Measurements from ENCODE around the gene FOXE1. TPM values are rescaled to one million over a fixed set of nuclear protein-coding genes. Genes with fewer than 3 reads are reported as not detected.

The FOXE1 gene
- total and polyA plus RNA-seq, 2 experiments from 2014 or later = 0.45 TPM; not detected in 1

DNA sequence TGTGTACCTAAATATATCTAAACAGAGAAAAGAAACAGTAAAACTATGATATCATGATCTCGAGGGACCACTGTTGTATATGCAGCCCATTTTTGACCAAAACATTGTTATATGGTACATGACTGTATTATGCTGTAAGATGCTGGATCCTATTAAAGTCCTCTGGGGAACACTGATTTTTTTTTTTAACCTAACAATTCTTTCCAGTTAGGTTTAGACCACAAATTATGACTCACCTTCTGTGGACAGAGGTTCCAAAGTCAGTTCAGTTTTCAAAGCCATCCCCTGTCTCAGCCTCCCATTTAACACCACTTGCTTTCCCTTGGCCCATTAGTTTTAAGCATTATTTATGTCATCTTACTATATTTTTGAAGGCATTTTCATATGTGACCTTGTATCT lies 42.2 kb downstream of the FOXE1 start (continued):
- TF ChIP-seq, protein P1, sequence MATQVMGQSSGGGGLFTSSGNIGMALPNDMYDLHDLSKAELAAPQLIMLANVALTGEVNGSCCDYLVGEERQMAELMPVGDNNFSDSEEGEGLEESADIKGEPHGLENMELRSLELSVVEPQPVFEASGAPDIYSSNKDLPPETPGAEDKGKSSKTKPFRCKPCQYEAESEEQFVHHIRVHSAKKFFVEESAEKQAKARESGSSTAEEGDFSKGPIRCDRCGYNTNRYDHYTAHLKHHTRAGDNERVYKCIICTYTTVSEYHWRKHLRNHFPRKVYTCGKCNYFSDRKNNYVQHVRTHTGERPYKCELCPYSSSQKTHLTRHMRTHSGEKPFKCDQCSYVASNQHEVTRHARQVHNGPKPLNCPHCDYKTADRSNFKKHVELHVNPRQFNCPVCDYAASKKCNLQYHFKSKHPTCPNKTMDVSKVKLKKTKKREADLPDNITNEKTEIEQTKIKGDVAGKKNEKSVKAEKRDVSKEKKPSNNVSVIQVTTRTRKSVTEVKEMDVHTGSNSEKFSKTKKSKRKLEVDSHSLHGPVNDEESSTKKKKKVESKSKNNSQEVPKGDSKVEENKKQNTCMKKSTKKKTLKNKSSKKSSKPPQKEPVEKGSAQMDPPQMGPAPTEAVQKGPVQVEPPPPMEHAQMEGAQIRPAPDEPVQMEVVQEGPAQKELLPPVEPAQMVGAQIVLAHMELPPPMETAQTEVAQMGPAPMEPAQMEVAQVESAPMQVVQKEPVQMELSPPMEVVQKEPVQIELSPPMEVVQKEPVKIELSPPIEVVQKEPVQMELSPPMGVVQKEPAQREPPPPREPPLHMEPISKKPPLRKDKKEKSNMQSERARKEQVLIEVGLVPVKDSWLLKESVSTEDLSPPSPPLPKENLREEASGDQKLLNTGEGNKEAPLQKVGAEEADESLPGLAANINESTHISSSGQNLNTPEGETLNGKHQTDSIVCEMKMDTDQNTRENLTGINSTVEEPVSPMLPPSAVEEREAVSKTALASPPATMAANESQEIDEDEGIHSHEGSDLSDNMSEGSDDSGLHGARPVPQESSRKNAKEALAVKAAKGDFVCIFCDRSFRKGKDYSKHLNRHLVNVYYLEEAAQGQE (IDR thresholded peaks at IDR 0.05; ENCODE audit: unreplicated experiment) = no peak
- no peak for TF ChIP-seq NANOG (IDR thresholded peaks at IDR 0.05; ENCODE audit: borderline replicate concordance)

DNA sequence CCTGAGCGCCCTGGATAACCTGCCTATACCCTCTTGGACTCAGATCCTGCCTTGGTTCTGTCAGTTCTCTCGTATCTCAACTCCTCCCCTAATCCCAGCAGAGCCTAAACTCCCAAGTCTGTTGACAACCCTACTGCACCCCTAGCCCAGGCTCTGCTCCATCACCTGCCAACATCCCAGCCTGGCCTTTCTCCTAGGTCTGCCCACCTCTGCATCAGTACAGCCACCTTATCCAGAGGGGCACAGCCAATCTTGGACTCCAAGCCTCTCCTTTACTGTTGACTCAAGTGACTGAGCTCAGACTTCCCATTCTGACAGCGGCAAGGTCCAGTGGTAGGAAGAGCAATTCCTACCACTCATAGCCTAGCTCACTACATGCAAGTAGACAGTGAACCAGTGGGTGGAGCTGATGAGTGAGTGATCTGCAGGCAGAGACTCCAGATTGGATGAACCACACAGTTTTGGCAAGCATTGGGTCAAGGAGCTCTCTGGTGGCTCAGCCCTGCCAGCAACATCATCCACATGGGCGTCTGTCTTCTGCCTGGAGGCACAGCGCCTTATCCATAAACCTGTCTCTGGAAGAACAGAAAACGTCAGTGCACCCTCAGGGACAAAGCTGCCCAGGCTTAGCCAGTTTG lies 42.8 kb downstream of the FOXE1 start:
- H3K27ac Mint-ChIP-seq = no peak overlapping the region
- Histone ChIP-seq H3K36me3 (ENCODE audit: insufficient read depth) (no peaks in the 10 kb centered on the region), H2AFZ (no peak overlapping the region), H3F3A (replicated peaks; ENCODE audit: low read depth) (no peaks in the 10 kb centered on the region), H3K4me3 (no peak overlapping the region), H3K9me2 (ENCODE audit: insufficient read depth) (no peaks in the 10 kb centered on the region), H3K4me2 (no peak overlapping the region), H3K27ac (ENCODE audit: low read depth) (no peak overlapping the region), H3K27me3 (ENCODE audit: insufficient read depth) (no peaks in the 10 kb centered on the region), H4K20me1 (replicated peaks; ENCODE audit: insufficient read depth) (no peaks in the 10 kb centered on the region; the same call in 1 of the 2 replicates), H3K4me1 (ENCODE audit: insufficient read depth) (no peaks in the 10 kb centered on the region), H3K79me2 (replicated peaks; ENCODE audit: insufficient read depth) (no peaks in the 10 kb centered on the region)
- peak; percentile 83 for DNase-seq (ENCODE audit: low spot score)
- no peaks in the 10 kb centered on the region; the same call in 2 of the 3 replicates for H3K4me1 Mint-ChIP-seq
- no peak overlapping the region for H3K4me3 Mint-ChIP-seq
- peak; percentile 99 for ATAC-seq
- H3K36me3 Mint-ChIP-seq (ENCODE audit: low read depth) = no peaks in the 10 kb centered on the region
- no peaks in the 10 kb centered on the region for H3K9me3 Mint-ChIP-seq
- H3K27me3 Mint-ChIP-seq (ENCODE audit: insufficient read depth, low read depth, poor library complexity) = peaks cover 3% of the 10 kb centered on the region
- TF ChIP-seq EZH2 (IDR thresholded peaks at IDR 0.05; ENCODE audit: low read depth, unreplicated experiment) = no peak
- TF ChIP-seq, protein P2, sequence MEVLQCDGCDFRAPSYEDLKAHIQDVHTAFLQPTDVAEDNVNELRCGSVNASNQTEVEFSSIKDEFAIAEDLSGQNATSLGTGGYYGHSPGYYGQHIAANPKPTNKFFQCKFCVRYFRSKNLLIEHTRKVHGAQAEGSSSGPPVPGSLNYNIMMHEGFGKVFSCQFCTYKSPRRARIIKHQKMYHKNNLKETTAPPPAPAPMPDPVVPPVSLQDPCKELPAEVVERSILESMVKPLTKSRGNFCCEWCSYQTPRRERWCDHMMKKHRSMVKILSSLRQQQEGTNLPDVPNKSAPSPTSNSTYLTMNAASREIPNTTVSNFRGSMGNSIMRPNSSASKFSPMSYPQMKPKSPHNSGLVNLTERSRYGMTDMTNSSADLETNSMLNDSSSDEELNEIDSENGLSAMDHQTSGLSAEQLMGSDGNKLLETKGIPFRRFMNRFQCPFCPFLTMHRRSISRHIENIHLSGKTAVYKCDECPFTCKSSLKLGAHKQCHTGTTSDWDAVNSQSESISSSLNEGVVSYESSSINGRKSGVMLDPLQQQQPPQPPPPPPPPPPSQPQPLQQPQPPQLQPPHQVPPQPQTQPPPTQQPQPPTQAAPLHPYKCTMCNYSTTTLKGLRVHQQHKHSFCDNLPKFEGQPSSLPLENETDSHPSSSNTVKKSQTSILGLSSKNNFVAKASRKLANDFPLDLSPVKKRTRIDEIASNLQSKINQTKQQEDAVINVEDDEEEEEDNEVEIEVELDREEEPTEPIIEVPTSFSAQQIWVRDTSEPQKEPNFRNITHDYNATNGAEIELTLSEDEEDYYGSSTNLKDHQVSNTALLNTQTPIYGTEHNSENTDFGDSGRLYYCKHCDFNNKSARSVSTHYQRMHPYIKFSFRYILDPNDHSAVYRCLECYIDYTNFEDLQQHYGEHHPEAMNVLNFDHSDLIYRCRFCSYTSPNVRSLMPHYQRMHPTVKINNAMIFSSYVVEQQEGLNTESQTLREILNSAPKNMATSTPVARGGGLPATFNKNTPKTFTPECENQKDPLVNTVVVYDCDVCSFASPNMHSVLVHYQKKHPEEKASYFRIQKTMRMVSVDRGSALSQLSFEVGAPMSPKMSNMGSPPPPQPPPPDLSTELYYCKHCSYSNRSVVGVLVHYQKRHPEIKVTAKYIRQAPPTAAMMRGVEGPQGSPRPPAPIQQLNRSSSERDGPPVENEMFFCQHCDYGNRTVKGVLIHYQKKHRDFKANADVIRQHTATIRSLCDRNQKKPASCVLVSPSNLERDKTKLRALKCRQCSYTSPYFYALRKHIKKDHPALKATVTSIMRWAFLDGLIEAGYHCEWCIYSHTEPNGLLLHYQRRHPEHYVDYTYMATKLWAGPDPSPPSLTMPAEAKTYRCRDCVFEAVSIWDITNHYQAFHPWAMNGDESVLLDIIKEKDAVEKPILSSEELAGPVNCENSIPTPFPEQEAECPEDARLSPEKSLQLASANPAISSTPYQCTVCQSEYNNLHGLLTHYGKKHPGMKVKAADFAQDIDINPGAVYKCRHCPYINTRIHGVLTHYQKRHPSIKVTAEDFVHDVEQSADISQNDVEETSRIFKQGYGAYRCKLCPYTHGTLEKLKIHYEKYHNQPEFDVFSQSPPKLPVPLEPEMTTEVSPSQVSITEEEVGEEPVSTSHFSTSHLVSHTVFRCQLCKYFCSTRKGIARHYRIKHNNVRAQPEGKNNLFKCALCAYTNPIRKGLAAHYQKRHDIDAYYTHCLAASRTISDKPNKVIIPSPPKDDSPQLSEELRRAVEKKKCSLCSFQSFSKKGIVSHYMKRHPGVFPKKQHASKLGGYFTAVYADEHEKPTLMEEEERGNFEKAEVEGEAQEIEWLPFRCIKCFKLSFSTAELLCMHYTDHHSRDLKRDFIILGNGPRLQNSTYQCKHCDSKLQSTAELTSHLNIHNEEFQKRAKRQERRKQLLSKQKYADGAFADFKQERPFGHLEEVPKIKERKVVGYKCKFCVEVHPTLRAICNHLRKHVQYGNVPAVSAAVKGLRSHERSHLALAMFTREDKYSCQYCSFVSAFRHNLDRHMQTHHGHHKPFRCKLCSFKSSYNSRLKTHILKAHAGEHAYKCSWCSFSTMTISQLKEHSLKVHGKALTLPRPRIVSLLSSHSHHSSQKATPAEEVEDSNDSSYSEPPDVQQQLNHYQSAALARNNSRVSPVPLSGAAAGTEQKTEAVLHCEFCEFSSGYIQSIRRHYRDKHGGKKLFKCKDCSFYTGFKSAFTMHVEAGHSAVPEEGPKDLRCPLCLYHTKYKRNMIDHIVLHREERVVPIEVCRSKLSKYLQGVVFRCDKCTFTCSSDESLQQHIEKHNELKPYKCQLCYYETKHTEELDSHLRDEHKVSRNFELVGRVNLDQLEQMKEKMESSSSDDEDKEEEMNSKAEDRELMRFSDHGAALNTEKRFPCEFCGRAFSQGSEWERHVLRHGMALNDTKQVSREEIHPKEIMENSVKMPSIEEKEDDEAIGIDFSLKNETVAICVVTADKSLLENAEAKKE (CRISPR knock-in tag; IDR thresholded peaks at IDR 0.05) = no peak
- TF ChIP-seq, protein P3, sequence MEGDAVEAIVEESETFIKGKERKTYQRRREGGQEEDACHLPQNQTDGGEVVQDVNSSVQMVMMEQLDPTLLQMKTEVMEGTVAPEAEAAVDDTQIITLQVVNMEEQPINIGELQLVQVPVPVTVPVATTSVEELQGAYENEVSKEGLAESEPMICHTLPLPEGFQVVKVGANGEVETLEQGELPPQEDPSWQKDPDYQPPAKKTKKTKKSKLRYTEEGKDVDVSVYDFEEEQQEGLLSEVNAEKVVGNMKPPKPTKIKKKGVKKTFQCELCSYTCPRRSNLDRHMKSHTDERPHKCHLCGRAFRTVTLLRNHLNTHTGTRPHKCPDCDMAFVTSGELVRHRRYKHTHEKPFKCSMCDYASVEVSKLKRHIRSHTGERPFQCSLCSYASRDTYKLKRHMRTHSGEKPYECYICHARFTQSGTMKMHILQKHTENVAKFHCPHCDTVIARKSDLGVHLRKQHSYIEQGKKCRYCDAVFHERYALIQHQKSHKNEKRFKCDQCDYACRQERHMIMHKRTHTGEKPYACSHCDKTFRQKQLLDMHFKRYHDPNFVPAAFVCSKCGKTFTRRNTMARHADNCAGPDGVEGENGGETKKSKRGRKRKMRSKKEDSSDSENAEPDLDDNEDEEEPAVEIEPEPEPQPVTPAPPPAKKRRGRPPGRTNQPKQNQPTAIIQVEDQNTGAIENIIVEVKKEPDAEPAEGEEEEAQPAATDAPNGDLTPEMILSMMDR (conservative IDR thresholded peaks at IDR 0.05; ENCODE audit: low read depth in 2 of 2) = peak; percentile 43 to 61; a peak in 3 of 4 replicates
